ENCODE data around the gene RCN1. TPM values are rescaled to one million over a fixed set of nuclear protein-coding genes. Genes with fewer than 3 reads are reported as not detected.

The RCN1 gene
- total and polyA plus RNA-seq, 2 donors (not counting 3 experiments of a cell fraction or from before 2014, with no cell fraction given) = 174 to 285 TPM

- dilution Hi-C loops (cut with MboI; ENCODE audit: extremely low pct_ligation_motif_present, low sequenced_read_pairs) = no loop called here
- Histone ChIP-seq H2AFZ (ENCODE audit: low read depth, low read length) (no peak overlapping the region), H3K9me1 (replicated peaks; ENCODE audit: control insufficient read depth, extremely low read depth, insufficient read depth, low read length) (no peaks in the 10 kb centered on the region), H3K27me3 (ENCODE audit: control insufficient read depth in 2 of 2, insufficient read depth in 2 of 2, low read length in 2 of 2) (peaks cover 8 to 9% of the 10 kb centered on the region in 2 experiments), H4K20me1 (replicated peaks; ENCODE audit: control insufficient read depth, extremely low read depth, insufficient read depth, low read length) (no peaks in the 10 kb centered on the region), H3K27ac (ENCODE audit: insufficient read depth, low read depth, low read length) (no peak overlapping the region), H3K79me2 (ENCODE audit: control insufficient read depth, insufficient read depth, low read length) (no peaks in the 10 kb centered on the region), H3K36me3 (ENCODE audit: control insufficient read depth in 2 of 2, extremely low read depth in 1 of 2, insufficient read depth in 2 of 2, low read length in 2 of 2) (peaks cover 0 to 3% of the 10 kb centered on the region in 2 experiments), H3K4me2 (ENCODE audit: insufficient read depth, low read length) (no peak overlapping the region), H3K9me3 (replicated peaks; ENCODE audit: control insufficient read depth, insufficient read depth, low read length) (no peaks in the 10 kb centered on the region), H3K4me1 (ENCODE audit: control insufficient read depth, extremely low read depth, insufficient read depth, low read length) (no peaks in the 10 kb centered on the region), H3K9ac (replicated peaks; ENCODE audit: extremely low read depth, insufficient read depth, low read length) (no peak overlapping the region), H3K4me3 (replicated peaks in 1 of 3; ENCODE audit: insufficient read depth in 1 of 3, low read depth in 1 of 3, low read length in 3 of 3) (no peak overlapping the region)
- CTCF ChIA-PET = no interaction called here
- DNase-seq (ENCODE audit: low read depth, low spot score) (no peak), FAIRE-seq (no peak)
- no TSS peak for BruUV-seq (replicated peaks)
- TF ChIP-seq EZH2 (IDR thresholded peaks at IDR 0.05; ENCODE audit: borderline replicate concordance, low read depth, low read length, severe bottlenecking) (no peak), JUN (IDR thresholded peaks at IDR 0.05; ENCODE audit: borderline replicate concordance, insufficient read depth, insufficient read length, low read depth) (no peak), MYC (IDR thresholded peaks at IDR 0.05; ENCODE audit: low read depth, low read length) (no peak), CTCF (IDR thresholded peaks at IDR 0.05; ENCODE audit: extremely low read depth in 1 of 2, insufficient read depth in 1 of 2, low read depth in 1 of 2, low read length in 2 of 2) (no peak), FOS (IDR thresholded peaks at IDR 0.05; ENCODE audit: borderline replicate concordance, insufficient read depth, low read length) (no peak), POLR2AphosphoS5 (IDR thresholded peaks at IDR 0.05; ENCODE audit: insufficient read depth, low read depth, low read length) (no peak), MAX (IDR thresholded peaks at IDR 0.05; ENCODE audit: insufficient read depth, insufficient read length) (no peak), POLR2A (IDR thresholded peaks at IDR 0.05; ENCODE audit: low read depth, low read length) (no peak), GATA2 (IDR thresholded peaks at IDR 0.05; ENCODE audit: insufficient read depth, insufficient read length, low read depth, low read length) (no peak)
- intact Hi-C loops (cut with micrococcal nuclease) = no loop called here
- POLR2A ChIA-PET = no interaction called here
Measured at GRCh38 chr11:32110795-32111194, 19.9 kb downstream of the RCN1 start.
